ENCODE measurements around the gene CPT1A. TPM values are rescaled to one million over a fixed set of nuclear protein-coding genes. Genes with fewer than 3 reads are reported as not detected.

CPT1A gene
- total RNA-seq, 4 donors from 2014 or later = 32.9 to 84.9 (median 49.2) TPM

DNA sequence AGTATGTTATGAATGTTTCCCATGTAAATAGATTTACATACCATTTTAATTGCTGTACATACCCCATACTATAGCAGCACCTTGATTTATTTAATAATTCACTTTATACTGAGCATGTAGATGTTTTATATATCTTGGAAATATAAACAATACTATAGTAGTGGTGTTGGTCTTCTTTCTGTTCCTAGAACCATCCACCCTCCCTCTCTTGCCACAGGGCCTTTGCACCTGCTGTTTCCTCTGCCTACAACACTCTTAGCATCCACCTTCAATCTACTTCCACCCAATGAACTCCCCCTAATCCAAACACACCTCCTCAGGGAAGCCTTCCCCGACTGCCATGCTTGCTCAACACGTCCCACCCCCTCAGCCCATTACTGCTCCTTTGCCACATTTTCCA is 120.6 kb downstream of the CPT1A start:
- TF ChIP-seq, protein P1, sequence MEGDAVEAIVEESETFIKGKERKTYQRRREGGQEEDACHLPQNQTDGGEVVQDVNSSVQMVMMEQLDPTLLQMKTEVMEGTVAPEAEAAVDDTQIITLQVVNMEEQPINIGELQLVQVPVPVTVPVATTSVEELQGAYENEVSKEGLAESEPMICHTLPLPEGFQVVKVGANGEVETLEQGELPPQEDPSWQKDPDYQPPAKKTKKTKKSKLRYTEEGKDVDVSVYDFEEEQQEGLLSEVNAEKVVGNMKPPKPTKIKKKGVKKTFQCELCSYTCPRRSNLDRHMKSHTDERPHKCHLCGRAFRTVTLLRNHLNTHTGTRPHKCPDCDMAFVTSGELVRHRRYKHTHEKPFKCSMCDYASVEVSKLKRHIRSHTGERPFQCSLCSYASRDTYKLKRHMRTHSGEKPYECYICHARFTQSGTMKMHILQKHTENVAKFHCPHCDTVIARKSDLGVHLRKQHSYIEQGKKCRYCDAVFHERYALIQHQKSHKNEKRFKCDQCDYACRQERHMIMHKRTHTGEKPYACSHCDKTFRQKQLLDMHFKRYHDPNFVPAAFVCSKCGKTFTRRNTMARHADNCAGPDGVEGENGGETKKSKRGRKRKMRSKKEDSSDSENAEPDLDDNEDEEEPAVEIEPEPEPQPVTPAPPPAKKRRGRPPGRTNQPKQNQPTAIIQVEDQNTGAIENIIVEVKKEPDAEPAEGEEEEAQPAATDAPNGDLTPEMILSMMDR (IDR thresholded peaks at IDR 0.05) = no peak
- no peak for TF ChIP-seq POLR2A (IDR thresholded peaks at IDR 0.05)
- no peak for TF ChIP-seq EP300 (IDR thresholded peaks at IDR 0.05)

DNA sequence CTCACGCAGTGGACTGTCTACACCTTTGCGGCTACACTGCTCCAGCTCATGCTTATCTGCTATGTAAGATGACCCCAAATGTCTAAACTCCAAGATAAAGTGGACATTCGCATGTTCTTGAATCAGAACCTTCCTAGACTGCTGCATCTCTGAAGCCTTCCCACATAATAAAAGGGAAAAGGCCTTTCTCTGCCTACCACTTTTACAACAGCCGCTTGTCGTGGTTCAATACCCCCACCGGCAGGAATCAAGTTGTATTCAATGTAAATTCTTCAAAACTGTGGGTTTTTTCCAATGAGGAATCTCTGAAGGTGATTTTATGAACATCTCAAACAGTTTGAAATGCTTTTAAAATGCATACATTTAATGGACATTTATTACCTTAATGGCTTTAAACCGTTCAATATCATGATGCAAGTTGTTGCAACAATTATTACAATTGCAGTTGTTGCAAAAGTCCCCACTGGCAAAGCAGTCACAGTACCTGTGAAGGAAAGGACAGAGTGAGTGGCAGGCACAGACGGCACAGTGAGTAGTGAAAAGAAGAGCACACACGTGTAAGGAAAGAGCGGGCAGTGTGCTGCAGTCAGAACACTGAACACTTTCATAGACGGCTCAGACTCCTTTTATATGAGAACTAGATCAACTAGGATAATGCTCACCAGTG is 126.1 kb downstream of the CPT1A start:
- TF ChIP-seq, protein P1 (IDR thresholded peaks at IDR 0.05) = no peak
- TF ChIP-seq EP300 (IDR thresholded peaks at IDR 0.05) = no peak
- no peak for TF ChIP-seq POLR2A (IDR thresholded peaks at IDR 0.05)
- Histone ChIP-seq H3K36me3 (no peaks in the 10 kb centered on the region), H3K9me3 (peaks cover 0 to 15% (median 0%) of the 10 kb centered on the region in 4 donors), H3K4me1 (peaks cover 0 to 9% (median 0%) of the 10 kb centered on the region in 4 donors), H3K27ac (no peak overlapping the region), H3K27me3 (peaks cover 0 to 4% of the 10 kb centered on the region in 2 donors), H3K4me3 (no peak overlapping the region)
- 85% methylated on average over 11 of the region's 11 CpGs for WGBS, 2 donors
- no peak for DNase-seq (ENCODE audit: low spot score in 2 of 2)

More for the DNA sequence above, 120.6 kb downstream of the CPT1A start:
- Histone ChIP-seq H3K9me3 (peaks cover 0 to 15% (median 0%) of the 10 kb centered on the region in 4 donors), H3K27me3 (no peaks in the 10 kb centered on the region), H3K36me3 (no peaks in the 10 kb centered on the region), H3K4me3 (no peak overlapping the region), H3K4me1 (no peaks in the 10 kb centered on the region), H3K27ac (no peak overlapping the region)
- no peak for DNase-seq (ENCODE audit: low spot score in 2 of 2)
- 88 to 92% methylated on average over 2 of the region's 2 CpGs for WGBS, 2 donors

DNA sequence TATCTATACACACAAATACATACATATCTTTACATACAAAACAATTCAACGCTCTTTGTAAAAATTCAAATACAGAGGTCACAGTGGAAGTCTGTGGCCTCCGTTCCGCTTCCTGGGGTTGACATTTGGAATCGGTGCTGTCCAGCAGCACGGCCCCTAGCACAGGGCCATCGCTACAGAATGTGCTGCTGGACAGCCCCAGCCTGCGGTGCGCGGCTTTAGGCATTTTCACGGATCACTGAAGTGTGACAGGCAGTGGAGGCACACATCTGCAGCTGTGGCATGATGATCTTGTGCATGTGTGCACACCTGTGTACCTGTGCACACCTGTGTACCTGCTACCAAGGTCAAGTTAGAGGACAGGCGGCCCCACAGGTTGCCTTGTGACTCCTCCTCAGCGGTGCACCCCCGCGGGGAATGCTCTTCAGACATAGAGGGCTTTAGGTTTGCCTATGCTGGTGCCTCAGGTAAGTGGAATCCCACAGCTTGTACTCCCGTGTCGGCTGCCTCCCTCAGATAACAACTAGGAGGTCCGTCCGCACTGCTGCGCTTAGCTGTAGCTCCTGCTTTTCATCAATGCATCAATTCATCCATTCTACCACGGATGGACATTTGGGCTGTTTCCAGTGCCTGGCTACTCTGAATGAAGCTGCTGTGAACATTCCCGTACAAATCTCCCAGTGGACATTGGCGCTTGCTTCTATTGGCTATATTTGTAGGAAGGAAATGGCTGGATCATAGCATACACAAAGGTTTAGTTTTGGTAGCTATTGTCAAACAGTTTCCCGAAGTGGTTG is 127.5 kb downstream of the CPT1A start:
- H3K4me1 ChIP-seq = peaks cover 0 to 9% (median 0%) of the 10 kb centered on the region in 4 donors
- TF ChIP-seq, protein P1 (IDR thresholded peaks at IDR 0.05) = no peak
- TF ChIP-seq EP300 (IDR thresholded peaks at IDR 0.05) (no peak), POLR2A (IDR thresholded peaks at IDR 0.05) (no peak)
- 47 to 60% methylated on average over 23 of the region's 23 CpGs for WGBS, 2 donors
- no peak overlapping the region for H3K27ac ChIP-seq
- no peak for DNase-seq (ENCODE audit: low spot score in 2 of 2)
- H3K36me3 ChIP-seq = no peaks in the 10 kb centered on the region
- no peak overlapping the region for H3K4me3 ChIP-seq
- peaks cover 0 to 4% of the 10 kb centered on the region in 2 donors for H3K27me3 ChIP-seq
- peaks cover 0 to 3% (median 0%) of the 10 kb centered on the region in 4 donors for H3K9me3 ChIP-seq

DNA sequence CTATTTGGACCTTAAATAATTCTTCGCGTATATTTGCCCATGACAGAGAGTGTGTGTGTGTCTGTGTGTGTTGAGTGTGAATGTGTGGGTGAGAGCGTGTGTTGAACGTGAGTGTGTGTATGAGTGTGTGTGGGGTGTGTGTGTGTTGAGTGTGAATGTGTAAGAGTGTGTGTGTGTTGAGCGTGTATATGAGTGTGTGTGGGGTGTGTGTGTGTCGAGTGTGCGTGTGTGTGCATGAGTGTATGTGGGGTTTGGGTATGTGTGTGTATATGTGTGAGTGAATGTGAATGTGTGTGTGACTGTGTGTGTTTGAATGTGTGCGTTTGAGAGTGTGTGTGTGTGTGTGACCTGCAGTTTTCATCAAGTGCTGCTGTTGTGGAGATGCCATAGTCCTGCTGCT is 130.6 kb downstream of the CPT1A start:
- H3K27ac ChIP-seq = no peak overlapping the region
- peaks cover 0 to 4% of the 10 kb centered on the region in 2 donors for H3K27me3 ChIP-seq
- H3K4me1 ChIP-seq = peaks cover 0 to 9% (median 0%) of the 10 kb centered on the region in 4 donors
- TF ChIP-seq, protein P1 (IDR thresholded peaks at IDR 0.05) = no peak
- no peak for TF ChIP-seq EP300 (IDR thresholded peaks at IDR 0.05)
- no peak for TF ChIP-seq POLR2A (IDR thresholded peaks at IDR 0.05)
- no peak overlapping the region for H3K4me3 ChIP-seq
- DNase-seq (ENCODE audit: low spot score in 2 of 2) = no peak
- WGBS, 2 donors = 91 to 93% methylated on average over 8 of the region's 8 CpGs
- H3K9me3 ChIP-seq = no peaks in the 10 kb centered on the region
- no peaks in the 10 kb centered on the region for H3K36me3 ChIP-seq

DNA sequence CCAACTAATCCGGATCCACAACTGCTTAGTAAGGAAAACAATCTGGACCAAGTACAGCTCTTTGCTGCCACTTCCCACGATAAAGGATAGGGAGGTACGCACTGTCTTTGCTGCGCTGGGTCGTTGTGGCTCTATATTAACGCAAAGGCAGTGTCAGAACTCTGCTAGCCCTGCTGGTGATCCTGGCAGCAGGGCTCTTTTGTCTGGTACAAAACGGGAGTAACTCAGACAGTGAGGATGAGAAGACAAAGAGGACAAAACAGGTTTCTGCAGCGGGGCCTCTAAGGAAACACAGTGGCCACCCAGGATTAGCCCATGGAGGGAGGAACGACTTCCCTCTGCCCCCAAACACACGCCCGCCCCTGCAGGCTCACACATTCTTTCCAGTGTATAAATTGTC is 131.3 kb downstream of the CPT1A start:
- Histone ChIP-seq H3K4me3 (no peak overlapping the region), H3K9me3 (no peaks in the 10 kb centered on the region), H3K27me3 (peaks cover 0 to 7% of the 10 kb centered on the region in 2 donors), H3K4me1 (peaks cover 0 to 9% (median 0%) of the 10 kb centered on the region in 4 donors), H3K36me3 (no peaks in the 10 kb centered on the region), H3K27ac (no peak overlapping the region)
- WGBS, 2 donors = 72 to 73% methylated on average over 11 of the region's 11 CpGs
- TF ChIP-seq EP300 (IDR thresholded peaks at IDR 0.05) (no peak), POLR2A (IDR thresholded peaks at IDR 0.05) (no peak)
- TF ChIP-seq, protein P1 (IDR thresholded peaks at IDR 0.05) = no peak
- no peak for DNase-seq (ENCODE audit: low spot score in 2 of 2)
